Hematopoietic multipotent progenitor cell treated with erythropoietin and hydrocortisone succinate and interleukin-3 and kit ligand, for 6 days (in vitro differentiated cells): Measurements from ENCODE around the gene PABPC1L.

ENCODE experiments used
- DNase-seq: peaks from one replicate; pipeline ENCODE4 v3.0.0-alpha.2; 2015

The PABPC1L gene

DNA sequence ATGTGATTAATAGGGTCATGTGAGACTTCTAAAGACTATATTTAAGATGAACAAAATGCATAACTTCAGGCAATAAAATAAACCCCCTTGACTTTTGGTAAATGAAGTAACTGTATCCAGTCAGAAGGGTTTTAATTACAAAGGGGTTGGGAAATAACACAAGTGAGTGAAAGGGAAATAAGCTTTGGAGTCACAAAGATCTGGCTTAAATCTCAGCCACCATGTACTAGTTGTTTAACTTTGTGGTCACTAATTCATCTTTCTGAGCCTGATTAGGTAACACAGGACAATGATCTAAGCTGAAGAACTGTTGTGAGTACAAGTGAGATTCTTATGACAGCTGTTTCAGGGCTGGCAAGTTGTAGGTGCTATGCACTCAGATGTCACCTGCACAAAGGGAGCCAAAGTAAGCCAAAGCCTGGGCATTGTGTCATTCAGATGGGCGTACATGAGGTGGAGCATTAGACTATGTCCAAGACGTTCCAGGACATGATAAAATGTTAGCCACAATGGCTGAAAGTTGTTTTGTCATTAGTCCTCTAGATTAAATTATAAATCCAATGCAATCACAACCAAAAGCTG, 36.5 kb downstream of the PABPC1L start:
- DNase-seq, result no peak

DNA sequence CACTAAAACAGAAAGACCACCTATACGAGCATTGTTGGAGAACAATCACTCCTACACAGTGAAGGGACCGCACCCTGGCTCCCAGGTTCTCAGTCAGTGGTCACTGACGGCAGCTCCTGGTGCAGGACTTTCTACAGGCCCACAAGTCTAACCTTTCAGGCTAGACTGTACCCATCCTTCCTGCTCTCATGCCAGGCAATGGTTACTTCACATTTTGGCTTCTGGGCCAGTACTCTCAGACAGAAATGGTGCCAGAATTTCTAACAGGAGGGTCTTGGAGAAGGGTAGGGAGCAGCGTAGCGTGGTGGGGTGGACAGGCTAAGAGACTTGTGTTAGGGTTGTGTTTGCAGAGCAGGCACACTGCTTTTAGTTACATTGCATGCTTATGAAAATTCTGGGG, 38.2 kb downstream of the PABPC1L start:
- no peak for DNase-seq

DNA sequence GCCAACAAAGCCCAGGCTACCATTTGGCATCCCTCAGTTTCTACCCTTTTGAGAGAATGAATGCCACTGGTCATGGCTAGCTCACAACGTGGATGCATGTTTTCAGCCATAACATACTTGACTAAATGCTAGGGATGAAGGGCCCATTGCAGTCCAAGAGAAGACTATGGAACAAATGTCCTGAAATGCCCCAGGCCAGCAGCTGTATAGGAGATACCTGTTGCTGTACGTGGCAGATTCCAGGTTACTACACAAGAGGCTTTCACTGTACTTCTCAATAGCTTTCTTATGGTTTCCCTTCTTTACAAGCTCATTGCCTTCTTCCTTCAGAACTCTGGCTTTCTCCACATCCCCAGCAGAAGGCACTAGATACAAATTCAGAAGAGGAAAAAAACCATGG, 38.7 kb downstream of the PABPC1L start:
- DNase-seq, result no peak

DNA sequence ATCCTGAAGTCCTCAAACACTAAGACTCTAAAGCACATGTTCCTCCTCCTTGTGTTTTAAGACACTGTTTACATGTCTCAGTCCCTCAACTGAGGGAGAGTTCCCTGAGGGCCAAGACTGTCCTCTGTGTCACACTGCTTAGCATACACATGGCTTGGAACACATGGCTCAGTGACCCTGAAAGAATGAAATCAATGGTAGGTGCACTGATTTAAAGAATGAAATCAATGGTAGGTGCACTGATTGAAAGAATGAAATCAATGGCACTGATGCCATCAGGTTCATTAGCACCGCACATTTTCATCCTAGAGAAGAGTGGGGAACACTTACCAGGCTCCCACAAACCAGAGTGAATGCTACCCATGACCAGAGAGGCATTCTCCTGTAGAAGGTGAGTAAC, 40.5 kb downstream of the PABPC1L start:
- DNase-seq, result no peak

DNA sequence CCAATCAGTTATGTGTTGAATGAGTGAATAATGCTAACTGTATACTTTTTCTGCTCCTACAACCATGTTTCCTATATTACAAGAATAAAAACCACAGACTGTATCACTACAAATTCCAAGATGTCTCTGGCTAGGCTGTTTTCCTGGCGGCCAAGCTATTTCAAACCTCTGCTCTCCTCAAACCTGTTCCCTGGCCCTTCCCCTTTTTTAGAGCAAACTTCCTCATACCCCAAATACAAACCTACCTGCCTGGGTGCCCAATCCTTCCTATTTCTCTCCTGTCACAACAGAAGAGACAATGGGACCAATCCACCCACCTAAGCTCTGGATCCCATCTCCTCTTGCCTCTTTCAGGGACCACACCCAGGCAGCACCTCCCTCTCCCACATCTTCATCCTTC, 42.9 kb downstream of the PABPC1L start:
- no peak for DNase-seq

DNA sequence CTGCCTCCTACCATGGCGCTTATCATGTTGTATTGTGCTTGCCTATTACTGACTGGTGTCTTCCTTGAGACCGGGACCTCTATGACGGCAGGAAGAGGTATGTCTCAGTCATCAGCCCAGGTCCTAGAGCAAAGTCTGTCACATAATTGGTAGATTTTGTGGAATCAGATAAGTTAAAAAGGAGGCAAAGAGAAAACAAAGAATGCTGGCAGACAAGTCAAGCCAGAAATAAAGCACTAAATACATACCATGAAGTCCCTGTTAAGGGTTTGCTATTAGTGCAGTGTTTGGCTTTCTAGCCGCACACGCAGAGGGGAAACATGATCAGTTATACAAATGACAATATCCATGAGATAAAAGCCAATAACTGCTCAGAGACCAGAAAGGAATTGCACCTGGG, 44.4 kb downstream of the PABPC1L start:
- DNase-seq, result no peak

DNA sequence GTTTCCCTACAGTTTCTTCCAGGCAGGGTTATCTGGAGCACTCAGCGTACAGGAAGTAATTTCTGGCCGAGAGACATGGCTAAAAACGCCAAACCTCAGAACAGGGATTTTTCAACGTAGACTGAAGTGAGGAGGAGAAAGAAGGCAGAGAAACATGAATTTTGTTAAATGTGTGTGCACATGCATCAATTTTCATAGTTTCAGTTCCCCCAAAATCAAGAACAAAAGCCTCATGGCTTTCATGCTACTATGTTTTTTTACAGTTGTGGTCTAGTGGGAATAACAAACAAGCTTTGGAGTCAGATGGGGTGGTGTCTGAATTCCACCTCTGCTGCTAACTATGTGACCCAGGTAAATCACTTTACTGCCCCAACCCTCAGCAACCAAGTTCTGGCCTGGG, 45.4 kb downstream of the PABPC1L start:
- DNase-seq, result no peak

DNA sequence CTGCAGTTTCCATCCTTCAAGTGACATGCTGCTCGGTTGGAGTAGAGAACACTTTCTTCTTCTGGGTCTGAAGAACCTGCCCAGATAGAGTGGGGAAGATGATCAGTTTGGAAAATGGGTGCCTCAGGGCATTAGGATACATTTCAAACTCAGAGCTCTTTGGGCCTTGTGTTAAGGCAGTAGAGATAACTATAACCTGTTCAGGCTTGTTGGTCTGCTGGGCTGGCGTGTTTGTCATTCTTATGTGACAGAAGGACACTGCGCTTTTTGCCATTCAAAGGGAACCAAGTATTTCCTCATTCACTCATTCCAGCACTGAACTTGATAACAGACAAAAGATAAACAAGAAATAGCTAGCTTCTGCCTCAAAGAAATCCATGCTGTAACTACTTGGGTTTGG, 46.5 kb downstream of the PABPC1L start:
- no peak for DNase-seq

DNA sequence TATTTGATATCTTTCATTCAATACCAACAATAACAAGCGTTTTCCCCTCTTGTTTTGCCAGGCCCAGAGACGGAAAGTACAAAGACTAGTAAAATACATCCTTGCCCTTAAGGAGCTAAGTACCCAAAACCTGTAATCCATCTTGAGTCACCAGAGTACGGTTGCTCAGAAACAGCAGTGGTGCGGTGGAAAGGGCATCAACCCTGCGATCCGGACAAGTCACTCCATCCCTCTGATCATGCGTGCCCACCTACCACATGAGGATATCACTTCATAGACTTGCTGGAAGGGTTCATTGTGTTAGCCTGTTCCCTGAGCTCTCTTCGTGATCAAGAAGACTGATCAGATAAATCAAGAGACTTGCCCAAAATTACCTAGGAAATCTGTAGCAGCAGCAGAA, 48.4 kb downstream of the PABPC1L start:
- DNase-seq, result no peak

DNA sequence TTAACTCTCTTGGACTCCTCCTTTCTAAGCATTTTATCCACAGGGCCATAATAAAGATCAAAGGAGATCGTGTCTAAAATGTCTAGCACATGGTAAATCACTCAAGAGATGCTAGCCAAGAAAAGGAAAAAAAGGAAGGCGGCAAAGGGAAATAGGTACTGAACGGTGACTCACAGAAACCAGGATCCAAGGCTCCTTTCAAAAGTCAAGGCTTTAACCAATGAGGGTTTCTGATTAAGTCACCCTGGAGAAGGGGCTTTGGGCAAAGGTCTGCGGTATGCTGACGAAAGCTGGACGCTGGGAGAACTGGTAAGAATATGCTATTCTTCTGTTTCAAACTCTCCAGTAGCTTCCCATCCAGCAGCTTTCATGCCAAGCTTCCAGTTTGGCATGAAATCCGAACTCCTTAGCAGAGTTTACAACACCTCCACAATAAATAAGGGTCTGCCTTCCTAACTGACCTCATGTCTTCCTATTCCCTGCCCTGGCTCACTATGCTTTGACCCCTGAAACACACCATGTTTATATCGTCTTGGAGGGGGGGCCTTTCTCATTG, 49.3 kb downstream of the PABPC1L start:
- no peak for DNase-seq

DNA sequence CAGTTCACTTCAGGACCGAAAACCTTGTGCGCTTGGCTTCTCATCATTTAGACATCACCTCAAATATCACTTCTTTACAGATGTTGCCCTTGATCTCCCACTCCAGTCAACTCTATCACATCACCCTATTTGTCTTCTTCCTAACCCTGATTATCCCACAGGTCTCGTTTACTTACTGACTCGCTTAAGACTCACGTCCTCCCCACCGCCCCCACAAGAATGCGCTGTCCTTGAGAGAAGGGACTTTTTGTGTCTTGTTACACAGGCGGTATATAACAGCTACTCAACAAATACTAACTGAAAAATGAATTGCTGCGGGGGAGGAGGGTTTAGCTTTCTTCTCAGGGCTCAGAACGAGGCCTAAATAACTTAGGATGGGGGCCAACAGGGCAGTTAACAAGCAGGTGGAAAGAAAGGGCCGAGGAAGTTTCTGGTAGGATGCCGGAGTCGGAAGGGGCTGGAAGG, 49.8 kb downstream of the PABPC1L start:
- peak; percentile 67 for DNase-seq

DNA sequence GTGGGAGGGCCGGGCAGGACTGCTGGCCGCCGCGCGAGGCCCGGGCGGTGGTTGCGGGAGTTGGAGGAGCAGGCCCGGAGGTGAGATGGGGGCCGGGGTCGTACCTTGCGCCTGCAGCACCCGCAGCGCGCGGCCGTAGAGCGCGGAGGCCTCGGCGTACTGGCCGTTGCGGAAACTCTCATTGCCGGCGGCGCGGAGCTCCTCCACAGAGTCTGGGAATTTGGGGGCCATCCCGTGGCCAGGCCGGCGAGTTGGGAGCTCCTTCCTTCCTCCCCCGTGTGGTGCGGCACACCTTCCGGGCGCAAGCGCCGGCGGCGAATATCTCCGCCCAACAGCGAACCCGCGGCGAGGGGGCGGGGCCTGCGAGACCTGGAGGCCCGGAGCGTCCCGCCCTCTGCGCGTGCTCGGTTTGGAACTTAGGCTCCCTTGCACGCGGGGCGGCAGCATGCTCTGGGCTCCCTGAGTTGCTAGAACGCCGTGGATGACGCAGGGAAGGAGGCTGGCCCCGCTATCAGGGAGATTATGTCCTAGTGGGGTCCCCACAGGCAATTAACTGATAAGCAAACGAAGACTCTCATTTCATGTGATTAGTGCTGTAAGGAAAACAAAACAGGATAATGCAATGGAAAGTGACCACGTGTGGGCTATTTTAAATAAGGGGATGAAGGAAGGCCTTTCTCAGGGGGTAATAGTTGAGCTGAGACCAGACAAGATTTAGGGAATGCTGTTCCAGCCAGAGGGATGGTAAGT, 50.4 kb downstream of the PABPC1L start, which contains the start of gene TOMM34:
TOMM34 (minus strand) TSS at position 295 of the 750 bp plus-strand sequence; CDS start at position 231, 64 bp downstream.
- DNase-seq, result peak; percentile 98

DNA sequence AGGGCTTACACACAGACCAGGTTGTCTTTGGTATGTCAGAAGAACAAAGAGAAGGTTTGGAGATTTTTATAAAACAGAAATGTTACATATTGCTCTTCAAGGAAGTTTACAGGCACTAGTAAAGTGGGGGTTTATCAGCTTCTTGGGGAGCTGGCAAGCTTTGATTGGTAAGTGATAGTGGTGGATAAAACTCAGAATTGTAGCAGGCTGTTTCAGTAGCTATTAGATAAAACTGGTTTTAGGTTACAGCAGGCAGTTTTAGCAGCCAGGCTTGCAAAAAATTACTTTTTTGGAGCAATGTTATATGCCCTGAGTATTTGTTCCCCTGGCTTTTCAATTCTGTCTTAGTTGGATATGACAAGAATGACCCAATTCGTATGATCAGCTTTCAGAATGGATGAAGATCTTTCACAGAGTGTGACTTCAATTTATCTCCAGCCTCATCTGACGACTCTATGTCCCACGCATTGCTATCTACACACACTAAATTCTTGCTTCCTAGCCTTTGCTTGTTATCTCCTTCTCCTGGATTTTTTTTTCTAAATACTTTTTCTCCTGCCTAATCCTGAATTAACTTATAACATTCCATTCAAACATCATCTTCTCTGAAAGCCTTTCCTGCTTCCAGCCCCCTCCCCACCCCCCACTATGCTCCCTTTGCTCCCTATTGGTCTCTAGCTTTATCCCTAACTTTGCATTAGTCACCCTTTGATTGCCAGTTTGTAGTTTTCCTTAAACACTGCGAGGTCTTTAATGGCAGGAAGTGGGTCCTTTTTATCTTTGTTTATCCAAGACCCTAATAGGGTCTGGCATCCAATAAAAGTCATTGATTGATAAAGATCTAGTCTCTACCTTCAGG, 51.4 kb downstream of the PABPC1L start:
- DNase-seq, result peak; percentile 57

DNA sequence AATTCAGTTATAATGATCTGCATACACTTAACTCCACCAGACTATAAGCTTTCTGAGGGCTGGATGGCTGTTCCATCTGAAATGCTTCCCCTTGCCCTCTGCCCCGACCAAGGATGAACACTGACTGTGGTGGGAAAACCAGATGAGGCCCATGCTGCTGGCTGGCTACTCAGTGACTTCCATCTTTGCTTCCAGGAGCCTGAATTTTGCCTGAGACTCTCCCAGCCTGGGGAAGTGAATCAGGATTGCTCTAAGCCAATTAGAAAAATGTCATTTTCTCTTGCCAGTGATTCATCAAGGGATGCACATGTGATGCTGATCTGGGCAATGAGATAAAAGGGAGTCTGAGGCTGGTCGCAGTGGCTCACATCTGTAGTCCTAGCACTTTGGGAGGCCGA, 52.0 kb downstream of the PABPC1L start:
- peak; percentile 37 for DNase-seq

DNA sequence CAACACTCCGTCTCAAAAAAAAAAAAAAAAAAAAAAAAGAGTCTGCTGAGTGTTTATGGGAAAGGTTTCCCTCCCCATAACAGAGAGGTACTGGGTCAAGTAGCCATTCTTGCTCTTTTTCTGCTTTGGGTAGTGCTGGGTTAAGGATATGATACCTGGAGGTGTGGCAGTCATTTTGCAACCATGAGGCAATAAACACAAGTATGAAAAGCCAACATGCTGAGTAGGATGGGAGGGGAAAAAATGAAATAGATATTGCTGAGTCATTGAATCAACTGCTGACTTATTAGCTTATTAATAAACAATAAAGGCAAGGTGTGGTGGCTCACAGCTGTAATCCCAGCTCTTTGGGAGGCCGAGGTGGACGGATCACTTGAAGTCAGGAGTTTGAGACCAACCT, 52.6 kb downstream of the PABPC1L start:
- peak; percentile 22 for DNase-seq

DNA sequence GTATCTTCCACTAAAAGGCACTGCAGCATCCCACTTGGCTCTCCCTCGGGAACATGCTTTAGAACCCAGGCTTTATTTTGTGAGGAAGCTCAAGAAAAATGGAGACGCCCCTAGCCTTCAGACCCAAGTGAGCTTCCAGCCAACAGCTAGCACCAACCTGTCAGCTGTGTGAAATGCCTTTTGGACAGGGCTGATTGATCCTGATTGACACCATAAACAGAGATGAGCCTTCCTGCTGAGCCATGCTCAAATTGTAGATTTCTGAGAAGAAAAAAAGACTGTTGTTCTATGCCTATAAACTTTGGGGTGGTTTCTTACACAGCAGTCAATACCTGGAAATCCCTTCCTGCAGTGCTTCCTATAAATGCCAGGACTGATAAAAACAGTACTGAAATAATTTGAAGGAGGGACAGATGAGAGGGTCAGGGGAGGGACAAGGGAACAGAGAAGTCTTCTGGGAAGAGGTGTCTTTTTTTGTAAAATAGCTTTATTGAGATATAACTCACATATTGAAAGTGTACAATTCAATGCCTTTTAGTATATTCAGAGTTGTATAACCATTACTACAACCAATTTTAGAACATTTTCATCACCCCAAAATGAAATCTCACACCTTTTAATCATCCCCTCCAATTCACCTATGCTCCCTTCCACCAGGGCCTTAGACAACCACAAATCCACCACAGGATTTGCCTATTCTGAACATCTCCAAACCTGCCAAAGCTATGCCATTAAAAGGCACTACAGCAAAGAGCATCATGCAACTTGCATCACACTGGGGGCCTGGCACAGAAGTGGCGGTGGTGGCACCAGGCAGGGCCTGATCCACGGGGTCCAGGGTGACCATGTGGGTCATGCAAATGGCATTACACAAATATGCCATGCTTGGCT, 53.7 kb downstream of the PABPC1L start:
- DNase-seq, result peak; percentile 14

DNA sequence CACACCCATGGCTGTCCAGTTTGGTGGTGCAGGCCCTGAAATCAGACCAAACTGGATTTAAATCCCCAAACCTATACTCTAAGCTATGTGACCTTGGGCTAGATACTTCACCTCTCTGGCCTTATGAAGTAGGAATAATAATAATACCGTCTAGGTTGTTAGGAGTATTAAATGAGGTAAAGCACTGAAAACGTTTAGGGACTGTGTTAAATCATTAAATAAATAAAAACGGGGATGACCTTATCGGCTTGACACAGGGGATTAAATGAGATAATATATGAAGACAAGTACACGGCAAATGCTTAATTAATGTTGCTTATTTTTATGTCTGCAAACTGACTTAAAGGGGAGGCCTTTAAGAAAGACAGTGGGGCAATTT, 55.8 kb downstream of the PABPC1L start:
- no peak for DNase-seq

DNA sequence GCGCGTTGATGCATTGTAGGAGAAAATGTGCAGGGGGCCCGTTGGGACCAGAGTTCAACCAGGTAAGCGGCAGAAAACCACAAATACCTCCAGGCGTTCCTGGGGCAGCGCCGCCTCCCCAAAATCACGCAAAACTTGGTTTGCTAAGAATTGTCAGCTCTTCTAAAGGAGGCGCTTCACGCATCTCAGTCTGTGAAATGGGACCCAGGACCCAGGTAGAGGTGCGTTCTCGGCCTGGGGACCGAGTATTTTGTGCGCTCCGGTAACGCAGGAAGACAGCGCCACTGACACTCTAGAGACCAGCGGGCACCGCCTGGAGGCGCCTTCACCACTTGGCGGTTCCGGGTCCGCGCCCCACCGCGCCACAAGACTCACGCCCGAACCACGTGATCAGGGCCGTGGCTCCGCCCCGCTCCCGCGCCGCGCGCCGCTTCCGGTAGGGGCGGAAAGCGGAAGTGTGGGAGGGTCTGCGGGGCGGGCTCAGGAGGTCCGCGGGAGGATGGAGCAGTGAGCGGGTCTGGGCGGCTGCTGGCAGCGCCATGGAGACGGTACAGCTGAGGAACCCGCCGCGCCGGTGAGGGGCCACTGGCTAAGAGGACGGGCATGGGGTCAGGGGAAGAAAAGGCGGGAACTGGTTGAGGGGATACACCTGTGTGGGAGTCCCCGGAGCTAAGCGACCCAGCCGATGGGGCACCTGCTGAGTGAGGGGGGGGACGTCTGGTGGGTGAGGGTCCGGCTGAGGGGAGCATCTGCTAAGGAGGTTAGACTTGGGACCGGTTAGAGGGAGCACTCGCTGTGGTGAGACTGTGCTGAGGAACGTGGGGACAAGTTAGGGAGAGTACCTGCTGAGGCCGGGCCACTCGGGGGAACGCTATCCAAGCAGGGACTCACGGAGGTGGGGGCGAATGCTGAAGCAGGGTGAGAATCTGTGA, 56.4 kb downstream of the PABPC1L start, which contains the start of gene STK4:
STK4 (plus strand) TSS at position 483 of the 932 bp plus-strand sequence; CDS start at position 540, 57 bp downstream.
- DNase-seq, result peak; percentile 96

DNA sequence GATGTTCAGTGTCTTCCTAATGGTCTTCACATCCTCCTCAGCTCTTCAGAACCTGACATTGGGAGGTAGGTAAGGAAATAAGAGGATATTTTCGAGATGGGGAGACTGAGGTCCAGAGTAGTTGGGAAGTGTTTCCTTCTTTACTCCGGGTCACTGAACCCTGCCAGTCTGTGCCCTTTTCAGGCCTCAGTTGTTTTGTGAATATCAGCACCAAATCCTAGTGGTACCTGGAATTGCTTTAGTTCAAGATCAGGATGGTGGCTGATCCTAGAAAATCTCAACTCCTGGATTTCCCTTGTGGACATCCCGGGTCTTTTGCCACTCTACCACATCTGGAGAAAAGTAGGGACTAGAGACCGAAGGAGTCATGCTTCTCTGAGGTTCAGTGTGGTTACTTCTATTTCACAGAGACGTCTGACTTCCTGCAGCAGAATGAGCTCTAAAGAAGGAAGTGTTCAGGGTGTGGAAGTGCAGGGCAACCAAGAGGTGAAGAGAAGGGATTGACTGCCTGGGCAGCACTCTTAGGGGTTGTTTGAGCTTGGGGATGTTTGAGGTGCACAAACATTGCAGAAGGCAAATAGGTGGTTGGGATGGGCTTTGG, 57.4 kb downstream of the PABPC1L start:
- peak; percentile 73 for DNase-seq

DNA sequence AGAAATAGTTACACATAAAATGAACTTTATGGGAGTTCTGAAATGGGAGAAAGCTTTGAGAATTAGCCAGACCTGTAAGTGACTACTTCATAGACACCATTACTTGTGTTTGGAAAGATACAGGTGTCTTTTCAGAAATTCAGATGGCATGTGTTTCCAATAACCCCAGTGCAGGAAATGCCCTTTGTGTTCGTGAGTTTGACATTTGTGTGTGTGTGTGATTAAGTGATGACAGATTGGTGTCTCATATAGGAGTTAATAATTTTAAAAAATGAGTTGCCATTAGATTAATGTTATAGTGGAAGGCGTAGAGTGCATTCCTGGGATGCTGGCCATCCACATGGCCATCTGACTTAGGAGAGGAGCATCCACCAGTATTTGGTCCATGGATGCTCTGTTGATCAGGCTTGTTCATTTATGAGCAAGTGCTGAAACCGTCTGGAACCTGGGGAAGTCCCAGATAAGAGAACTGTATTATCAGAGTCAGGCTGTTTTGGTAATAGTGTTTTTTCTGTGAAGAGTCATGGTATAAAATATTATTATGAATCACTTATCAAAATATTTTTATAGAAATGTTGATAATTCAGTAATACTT, 59.5 kb downstream of the PABPC1L start:
- DNase-seq, result peak; percentile 52
